ENCODE results near the gene KNL1. TPM values are rescaled to one million over a fixed set of nuclear protein-coding genes. Genes with fewer than 3 reads are reported as not detected.

Gene KNL1
- total RNA-seq, 1 donor from 2014 or later: 12.1 TPM

DNA sequence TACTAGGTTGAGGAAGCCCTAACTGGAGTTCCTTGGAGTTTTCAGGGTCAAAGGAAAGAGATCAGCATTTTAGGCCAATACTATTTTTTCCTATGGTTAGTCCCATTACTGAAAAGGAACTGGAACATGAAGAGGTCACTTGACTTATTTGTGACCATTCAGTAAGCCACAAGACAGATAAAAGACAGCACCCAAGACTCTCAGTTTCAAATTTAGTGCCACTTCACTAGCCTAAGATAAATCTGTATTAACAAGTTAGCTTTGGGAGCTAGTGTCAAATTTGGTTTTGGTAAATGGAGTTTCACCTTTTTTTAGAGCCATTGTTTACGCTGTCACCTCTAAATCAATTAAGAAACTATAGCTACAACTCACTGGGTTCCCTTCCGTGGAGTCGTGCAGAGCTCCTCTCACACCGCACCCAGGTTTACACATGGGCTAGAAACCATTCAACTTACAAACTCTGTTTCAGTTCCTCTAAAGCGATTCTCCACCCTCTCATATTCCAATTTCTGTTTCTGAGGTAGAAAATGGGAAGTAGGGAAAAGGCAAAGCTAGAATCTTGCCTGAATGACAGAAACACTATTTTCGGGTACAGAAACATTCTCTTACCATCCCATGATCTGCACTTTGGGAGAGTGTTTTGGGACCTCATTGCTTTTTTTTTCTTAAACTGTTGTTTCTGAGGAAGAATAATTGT, 43.6 kb upstream of the KNL1 start:
- Mint-ChIP-seq H3K27me3 (no peaks in the 10 kb centered on the region), H3K4me3 (ENCODE audit: low read depth) (no peak overlapping the region), H3K4me1 (ENCODE audit: low read depth) (peaks cover 7% of the 10 kb centered on the region), H3K36me3 (ENCODE audit: insufficient read depth) (peaks cover 9% of the 10 kb centered on the region), H3K27ac (no peak overlapping the region), H3K9me3 (ENCODE audit: low read depth) (no peaks in the 10 kb centered on the region)
- DNase-seq (ENCODE audit: low spot score, unreplicated experiment): no peak
- TF ChIP-seq, protein P1, sequence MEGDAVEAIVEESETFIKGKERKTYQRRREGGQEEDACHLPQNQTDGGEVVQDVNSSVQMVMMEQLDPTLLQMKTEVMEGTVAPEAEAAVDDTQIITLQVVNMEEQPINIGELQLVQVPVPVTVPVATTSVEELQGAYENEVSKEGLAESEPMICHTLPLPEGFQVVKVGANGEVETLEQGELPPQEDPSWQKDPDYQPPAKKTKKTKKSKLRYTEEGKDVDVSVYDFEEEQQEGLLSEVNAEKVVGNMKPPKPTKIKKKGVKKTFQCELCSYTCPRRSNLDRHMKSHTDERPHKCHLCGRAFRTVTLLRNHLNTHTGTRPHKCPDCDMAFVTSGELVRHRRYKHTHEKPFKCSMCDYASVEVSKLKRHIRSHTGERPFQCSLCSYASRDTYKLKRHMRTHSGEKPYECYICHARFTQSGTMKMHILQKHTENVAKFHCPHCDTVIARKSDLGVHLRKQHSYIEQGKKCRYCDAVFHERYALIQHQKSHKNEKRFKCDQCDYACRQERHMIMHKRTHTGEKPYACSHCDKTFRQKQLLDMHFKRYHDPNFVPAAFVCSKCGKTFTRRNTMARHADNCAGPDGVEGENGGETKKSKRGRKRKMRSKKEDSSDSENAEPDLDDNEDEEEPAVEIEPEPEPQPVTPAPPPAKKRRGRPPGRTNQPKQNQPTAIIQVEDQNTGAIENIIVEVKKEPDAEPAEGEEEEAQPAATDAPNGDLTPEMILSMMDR (IDR thresholded peaks at IDR 0.05; ENCODE audit: unreplicated experiment): no peak

- peaks cover 13% of the 10 kb centered on the region for H3K36me3 Mint-ChIP-seq (ENCODE audit: insufficient read depth)
- TF ChIP-seq, protein P1 (IDR thresholded peaks at IDR 0.05; ENCODE audit: unreplicated experiment): no peak
- H3K4me3 Mint-ChIP-seq (ENCODE audit: low read depth): no peak overlapping the region
- H3K4me1 Mint-ChIP-seq (ENCODE audit: low read depth): peaks cover 8% of the 10 kb centered on the region
- no peaks in the 10 kb centered on the region for H3K9me3 Mint-ChIP-seq (ENCODE audit: low read depth)
- DNase-seq (ENCODE audit: low spot score, unreplicated experiment): no peak
- no peaks in the 10 kb centered on the region for H3K27me3 Mint-ChIP-seq
- H3K27ac Mint-ChIP-seq: peak overlapping the region; percentile 87
Observed at GRCh38 chr15:40554161-40554525, 39.9 kb upstream of the KNL1 start.

DNA sequence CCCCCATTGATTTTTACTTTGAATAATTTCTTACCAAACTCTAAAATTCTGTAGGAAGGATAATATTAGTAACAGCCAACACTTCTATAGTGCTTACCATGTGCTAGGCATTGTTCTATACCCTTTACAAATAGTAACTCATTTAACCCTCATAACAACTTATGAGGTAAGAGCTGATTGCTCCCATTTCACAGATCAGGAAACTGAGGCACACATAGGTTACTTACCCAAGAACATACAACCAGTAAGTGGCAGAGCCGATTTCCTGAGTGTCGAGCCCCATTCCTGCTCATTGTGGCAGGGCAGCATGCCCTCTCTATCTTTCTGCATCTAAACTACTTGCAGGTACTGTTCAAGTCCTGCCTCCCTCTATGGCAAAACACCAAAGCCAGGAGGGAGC, 38.2 kb upstream of the KNL1 start:
- no peak for DNase-seq (ENCODE audit: low spot score, unreplicated experiment)
- H3K9me3 Mint-ChIP-seq (ENCODE audit: low read depth): no peaks in the 10 kb centered on the region
- H3K36me3 Mint-ChIP-seq (ENCODE audit: insufficient read depth): peaks cover 12% of the 10 kb centered on the region
- H3K4me1 Mint-ChIP-seq (ENCODE audit: low read depth): peaks cover 8% of the 10 kb centered on the region
- H3K4me3 Mint-ChIP-seq (ENCODE audit: low read depth): no peak overlapping the region
- H3K27ac Mint-ChIP-seq: no peak overlapping the region
- TF ChIP-seq, protein P1 (IDR thresholded peaks at IDR 0.05; ENCODE audit: unreplicated experiment): no peak
- no peaks in the 10 kb centered on the region for H3K27me3 Mint-ChIP-seq

GRCh38 chr15:40558952-40559742, 34.9 kb upstream of the KNL1 start:
- no peaks in the 10 kb centered on the region for H3K9me3 Mint-ChIP-seq (ENCODE audit: low read depth)
- no peak overlapping the region for H3K4me3 Mint-ChIP-seq (ENCODE audit: low read depth)

DNA sequence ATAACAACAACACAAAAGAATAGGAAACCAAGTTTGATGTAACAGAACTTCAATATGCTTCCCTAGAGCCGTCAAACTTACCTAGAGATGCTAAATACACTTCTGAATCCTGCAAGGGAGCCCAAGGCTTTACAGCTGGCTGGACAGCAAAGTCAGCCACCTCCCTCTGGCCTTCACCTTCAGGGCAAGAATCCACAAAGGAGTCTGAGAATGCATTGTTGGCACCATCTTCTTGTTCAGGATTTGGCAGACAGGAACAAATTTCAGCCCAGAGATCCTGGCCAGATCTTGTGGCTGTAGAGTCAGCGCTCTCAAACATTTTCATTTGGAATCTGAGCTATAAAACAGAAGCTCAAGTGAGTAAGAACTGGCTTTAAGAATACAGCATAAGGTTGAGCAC, 31.4 kb upstream of the KNL1 start:
- H3K4me1 Mint-ChIP-seq (ENCODE audit: low read depth): peaks cover 11% of the 10 kb centered on the region
- DNase-seq (ENCODE audit: low spot score, unreplicated experiment): no peak
- H3K36me3 Mint-ChIP-seq (ENCODE audit: insufficient read depth): peaks cover 5% of the 10 kb centered on the region
- H3K4me3 Mint-ChIP-seq (ENCODE audit: low read depth): peak overlapping the region; percentile 24
- H3K27me3 Mint-ChIP-seq: peaks cover 7% of the 10 kb centered on the region
- no peak overlapping the region for H3K27ac Mint-ChIP-seq
- H3K9me3 Mint-ChIP-seq (ENCODE audit: low read depth): no peaks in the 10 kb centered on the region
- TF ChIP-seq, protein P1 (IDR thresholded peaks at IDR 0.05; ENCODE audit: unreplicated experiment): no peak

More at GRCh38 chr15:40558952-40559742, 34.9 kb upstream of the KNL1 start:
- H3K27me3 Mint-ChIP-seq: no peaks in the 10 kb centered on the region
- H3K27ac Mint-ChIP-seq: peak overlapping the region; percentile 59
- DNase-seq (ENCODE audit: low spot score, unreplicated experiment): no peak
- TF ChIP-seq, protein P1 (IDR thresholded peaks at IDR 0.05; ENCODE audit: unreplicated experiment): no peak
- H3K36me3 Mint-ChIP-seq (ENCODE audit: insufficient read depth): peaks cover 12% of the 10 kb centered on the region
- H3K4me1 Mint-ChIP-seq (ENCODE audit: low read depth): peaks cover 6% of the 10 kb centered on the region

Measured in progenitor cell of endocrine pancreas (in vitro differentiated cells).